GM23248 (cell line): ENCODE data around the gene C5orf34. TPM values are rescaled to one million over a fixed set of nuclear protein-coding genes. Genes with fewer than 3 reads are reported as not detected.
"Not testable (repeated sequence)": the region's sequence is repeated elsewhere in the genome, so short reads cannot be mapped to it uniquely, and the experiment has no call there.

Experiments
- DNase-seq: peaks from one replicate; pipeline ENCODE4 v3.0.0-alpha.2; 2015
- H2AFZ ChIP-seq: fragments of 200-600 bp; sonication (generic); 2 replicates; pipeline ENCODE4 v1.6.1; 2016; ENCODE audit warnings: antibody characterized with exemption
- H3F3A ChIP-seq: fragments of 200-600 bp; sonication (generic); 2 replicates; pipeline ENCODE4 v1.6.1; 2016; ENCODE audit warnings: mild to moderate bottlenecking, antibody characterized with exemption, mixed run types; ENCODE audit not compliant: insufficient read depth
- H3K27ac ChIP-seq: fragments of 200-600 bp; sonication (generic); 2 replicates; pipeline ENCODE4 v1.5.1; 2016; ENCODE audit warnings: mild to moderate bottlenecking
- H3K27me3 ChIP-seq: fragments of 200-600 bp; sonication (generic); replicated peaks from 2 replicates; pipeline ENCODE4 v1.6.1; 2016; ENCODE audit warnings: mild to moderate bottlenecking; ENCODE audit not compliant: insufficient read depth
- H3K36me3 ChIP-seq: fragments of 200-600 bp; sonication (generic); 2 replicates; pipeline ENCODE4 v1.6.1; 2016; ENCODE audit warnings: low read depth, mild to moderate bottlenecking
- H3K4me1 ChIP-seq: fragments of 200-600 bp; sonication (generic); 2 replicates; pipeline ENCODE4 v1.6.1; 2016; ENCODE audit warnings: mild to moderate bottlenecking; ENCODE audit not compliant: insufficient read depth
- H3K4me2 ChIP-seq: fragments of 200-600 bp; sonication (generic); one replicate; pipeline ENCODE4 v1.6.1; 2016; ENCODE audit warnings: mild to moderate bottlenecking; ENCODE audit not compliant: unreplicated experiment
- H3K4me3 ChIP-seq: fragments of 200-600 bp; sonication (generic); 2 replicates; pipeline ENCODE4 v1.5.1; 2016; ENCODE audit warnings: mild to moderate bottlenecking
- H3K79me2 ChIP-seq: fragments of 200-600 bp; sonication (generic); 2 replicates; pipeline ENCODE4 v1.6.1; 2016; ENCODE audit warnings: mild to moderate bottlenecking; ENCODE audit not compliant: insufficient read depth
- H3K9ac ChIP-seq: fragments of 200-600 bp; sonication (generic); 2 replicates; pipeline ENCODE4 v1.6.1; 2016; ENCODE audit warnings: mild to moderate bottlenecking
- H3K9me2 ChIP-seq: fragments of 200-600 bp; sonication (generic); 2 replicates; pipeline ENCODE4 v1.6.1; 2016; ENCODE audit warnings: mixed run types, mild to moderate bottlenecking, moderate library complexity; ENCODE audit not compliant: insufficient read depth
- H3K9me3 ChIP-seq: fragments of 200-600 bp; sonication (generic); one replicate; pipeline ENCODE4 v1.6.1; 2017; ENCODE audit warnings: low read depth
- H4K20me1 ChIP-seq: fragments of 200-600 bp; sonication (generic); 2 replicates; pipeline ENCODE4 v1.6.0; 2016; ENCODE audit not compliant: insufficient read depth
- EZH2 ChIP-seq: fragments of 200-600 bp; sonication (generic); IDR thresholded peaks from 2 replicates; pipeline ENCODE4 v1.6.1; 2018; ENCODE audit warnings: antibody characterized with exemption, mild to moderate bottlenecking; ENCODE audit not compliant: insufficient read depth, poor library complexity, severe bottlenecking
- EZH2phosphoT487 ChIP-seq: fragments of 200-600 bp; sonication (generic); IDR thresholded peaks from 2 replicates; pipeline ENCODE4 v1.6.1; 2018; ENCODE audit warnings: antibody characterized with exemption, moderate library complexity, mild to moderate bottlenecking, low read depth; ENCODE audit not compliant: insufficient read depth
- WGBS, 2 experiments: methylation state at CpG; one replicate each; pipeline ENCODE4 v1.1.6; 2015 to 2017; ENCODE audit warnings: low lambda C conversion rate in 2 of 2, low coverage in 1 of 2; ENCODE audit errors: missing lambda C conversion rate in 2 of 2; 5-methylcytosine and 5-hydroxymethylcytosine counted together
- in situ Hi-C: fragments of 300-500 bp; cut with MboI; formaldehyde crosslinking; loops from 2 replicates; pipeline ENCODE4 v1.15.0; 2020
- polyA plus RNA-seq: library from polyadenylated mRNA; unstranded; fragments of >200 nt; fragmentation: Nextera tagmentation; extraction: Ambion mirVana; gene quantifications from 2 replicates; pipeline ENCODE4 v1.2.1, GENCODE V29; 2016
- total RNA-seq: library from RNA; depleted of rRNA; stranded (reverse); fragments of >200 nt; shearing (Covaris generic); gene quantifications from 2 replicates; pipeline ENCODE4 v1.2.3, GENCODE V29; 2014; rRNA removed

The C5orf34 gene
- total and polyA plus RNA-seq, 2 experiments from 2014 or later = 3.1 to 4.4 TPM

GRCh38 chr5:43461066-43461465, 53.9 kb downstream of the C5orf34 start:
- whole genome bisulfite sequencing, 2 experiments = 94 to 100% methylated on average over 1 of the region's 1 CpG
- Histone ChIP-seq H3F3A (no peaks in the 10 kb centered on the region), H3K9ac (no peak overlapping the region), H3K9me3 (no peaks in the 10 kb centered on the region), H3K36me3 (peaks cover 26% of the 10 kb centered on the region), H4K20me1 (no peaks in the 10 kb centered on the region), H3K4me3 (no peak overlapping the region), H3K4me1 (no peaks in the 10 kb centered on the region), H2AFZ (no peak overlapping the region), H3K27ac (no peak overlapping the region), H3K27me3 (no peaks in the 10 kb centered on the region), H3K79me2 (peaks cover 82% of the 10 kb centered on the region), H3K9me2 (no peaks in the 10 kb centered on the region), H3K4me2 (no peak overlapping the region)
- in situ Hi-C loops = no loop called here
- DNase-seq = no peak
- TF ChIP-seq EZH2phosphoT487 = no peak
- TF ChIP-seq EZH2 = no peak

- 92% methylated on average over 3 of the region's 3 CpGs for WGBS, 2 experiments
- DNase-seq = no peak
- TF ChIP-seq EZH2phosphoT487 (no peak), EZH2 (no peak)
- H3K4me2 ChIP-seq = no peak overlapping the region
- in situ Hi-C loops = no loop called here
- peaks cover 33% of the 10 kb centered on the region for H3K36me3 ChIP-seq
- H3K9me3 ChIP-seq = no peaks in the 10 kb centered on the region
- H3K4me1 ChIP-seq = no peaks in the 10 kb centered on the region
- no peaks in the 10 kb centered on the region; the same call in 1 of the 2 replicates for H4K20me1 ChIP-seq
- no peaks in the 10 kb centered on the region for H3K27me3 ChIP-seq
- no peaks in the 10 kb centered on the region for H3K9me2 ChIP-seq
- H3K4me3 ChIP-seq = no peak overlapping the region
- H3K79me2 ChIP-seq = peaks cover 54% of the 10 kb centered on the region
- H2AFZ ChIP-seq = no peak overlapping the region
- H3K27ac ChIP-seq = no peak overlapping the region
- H3F3A ChIP-seq = no peaks in the 10 kb centered on the region
- no peak overlapping the region for H3K9ac ChIP-seq
These were observed 58.4 kb downstream of the C5orf34 start for GRCh38 chr5:43456556-43456955.

GRCh38 chr5:43441575-43441974, 73.4 kb downstream of the C5orf34 start:
- H3K9me3 ChIP-seq, H3K4me2 ChIP-seq, H3K27me3 ChIP-seq, H4K20me1 ChIP-seq, H3K27ac ChIP-seq, H3K9ac ChIP-seq, H3K79me2 ChIP-seq, H3K4me3 ChIP-seq, H3K4me1 ChIP-seq, H2AFZ ChIP-seq, H3K9me2 ChIP-seq, in situ Hi-C loops, DNase-seq, H3F3A ChIP-seq: not testable (repeated sequence)
- H3K36me3 ChIP-seq = peaks cover 29% of the 10 kb centered on the region

- Histone ChIP-seq H3F3A (peaks cover 8% of the 10 kb centered on the region; the same call in 1 of the 2 replicates), H2AFZ (no peak overlapping the region), H3K4me3 (no peak overlapping the region), H3K27ac (no peak overlapping the region), H4K20me1 (no peaks in the 10 kb centered on the region), H3K4me2 (no peak overlapping the region), H3K36me3 (no peaks in the 10 kb centered on the region), H3K9ac (no peak overlapping the region), H3K79me2 (no peaks in the 10 kb centered on the region), H3K27me3 (no peaks in the 10 kb centered on the region), H3K9me3 (no peaks in the 10 kb centered on the region), H3K9me2 (no peaks in the 10 kb centered on the region), H3K4me1 (peaks cover 8% of the 10 kb centered on the region)
- in situ Hi-C loops = no loop called here
- 75 to 89% methylated on average over 3 of the region's 3 CpGs for WGBS, 2 experiments
- DNase-seq = no peak
- TF ChIP-seq EZH2phosphoT487 (no peak), EZH2 (no peak)
These were observed 77.8 kb downstream of the C5orf34 start for GRCh38 chr5:43437062-43437660.

Other genes with a start within 250 kb of the C5orf34 start
- 10.4 and 14.8 TPM in 2 replicates for gene HMGCS1, start 201.7 kb downstream of the C5orf34 start, total RNA-seq
- 5.5 and 6.2 TPM in 2 replicates for gene HMGCS1, start 201.7 kb downstream of the C5orf34 start, polyA plus RNA-seq
- 0.25 and 1.3 TPM in 2 replicates for gene CCL28, start 102.8 kb downstream of the C5orf34 start, total RNA-seq
- gene CCL28, start 102.8 kb downstream of the C5orf34 start, polyA plus RNA-seq = 1.4 and 2.2 TPM in 2 replicates
- gene TMEM267, start 31.3 kb downstream of the C5orf34 start, total RNA-seq = 41.1 and 41.4 TPM in 2 replicates
- 47.2 and 49.4 TPM in 2 replicates for gene TMEM267, start 31.3 kb downstream of the C5orf34 start, polyA plus RNA-seq
- gene PAIP1, start 41.9 kb upstream of the C5orf34 start, total RNA-seq = 117 and 135 TPM in 2 replicates
- 91.1 and 95.8 TPM in 2 replicates for gene PAIP1, start 41.9 kb upstream of the C5orf34 start, polyA plus RNA-seq
- 27.2 and 47.2 TPM in 2 replicates for gene NNT, start 88.0 kb upstream of the C5orf34 start, total RNA-seq
- gene NNT, start 88.0 kb upstream of the C5orf34 start, polyA plus RNA-seq = 32.5 and 33.9 TPM in 2 replicates